MM.1S (cell line): ENCODE data around the gene P2RX2.

ENCODE experiments used
- EZH2phosphoT487 ChIP-seq: fragments of 300-600 bp; sonication (generic); IDR thresholded peaks from 2 replicates; pipeline ENCODE4 v1.6.1; 2018; ENCODE audit warnings: antibody characterized with exemption, low read length
- TF ChIP-seq, protein P1 (sequence below): fragments of 300-600 bp; sonication (generic); IDR thresholded peaks from 2 replicates; pipeline ENCODE4 v1.5.1; 2016; ENCODE audit warnings: antibody characterized with exemption, low read length, mixed read lengths

DNA sequence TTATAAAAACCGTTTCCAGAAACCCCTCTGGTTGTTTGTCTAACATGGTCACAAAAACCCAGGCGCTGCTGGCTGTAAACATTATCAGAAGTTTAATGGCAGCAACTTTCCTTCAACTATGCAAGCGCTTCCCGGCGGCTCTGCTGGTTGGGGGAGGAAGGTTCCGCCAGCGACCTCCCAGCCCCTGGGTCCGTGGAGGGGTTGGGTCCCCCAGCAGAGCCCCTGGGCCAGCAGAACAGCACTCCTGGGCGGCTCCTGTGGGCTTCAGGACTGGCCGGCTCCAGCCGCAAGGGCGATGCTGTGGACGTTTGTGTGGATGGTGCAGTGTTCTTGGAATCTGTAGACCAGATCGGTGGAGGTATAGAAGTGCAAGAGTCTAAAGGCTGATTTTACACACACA, 34.1 kb upstream of the P2RX2 start:
- TF ChIP-seq, protein P1, sequence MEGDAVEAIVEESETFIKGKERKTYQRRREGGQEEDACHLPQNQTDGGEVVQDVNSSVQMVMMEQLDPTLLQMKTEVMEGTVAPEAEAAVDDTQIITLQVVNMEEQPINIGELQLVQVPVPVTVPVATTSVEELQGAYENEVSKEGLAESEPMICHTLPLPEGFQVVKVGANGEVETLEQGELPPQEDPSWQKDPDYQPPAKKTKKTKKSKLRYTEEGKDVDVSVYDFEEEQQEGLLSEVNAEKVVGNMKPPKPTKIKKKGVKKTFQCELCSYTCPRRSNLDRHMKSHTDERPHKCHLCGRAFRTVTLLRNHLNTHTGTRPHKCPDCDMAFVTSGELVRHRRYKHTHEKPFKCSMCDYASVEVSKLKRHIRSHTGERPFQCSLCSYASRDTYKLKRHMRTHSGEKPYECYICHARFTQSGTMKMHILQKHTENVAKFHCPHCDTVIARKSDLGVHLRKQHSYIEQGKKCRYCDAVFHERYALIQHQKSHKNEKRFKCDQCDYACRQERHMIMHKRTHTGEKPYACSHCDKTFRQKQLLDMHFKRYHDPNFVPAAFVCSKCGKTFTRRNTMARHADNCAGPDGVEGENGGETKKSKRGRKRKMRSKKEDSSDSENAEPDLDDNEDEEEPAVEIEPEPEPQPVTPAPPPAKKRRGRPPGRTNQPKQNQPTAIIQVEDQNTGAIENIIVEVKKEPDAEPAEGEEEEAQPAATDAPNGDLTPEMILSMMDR: no peak
- TF ChIP-seq EZH2phosphoT487: no peak
